Spleen (tissue), 11 donors: Measurements from ENCODE around the gene RPS17. TPM values are rescaled to one million over a fixed set of nuclear protein-coding genes. Genes with fewer than 3 reads are reported as not detected.

Experiments
- DNase-seq: peaks from one replicate; pipeline ENCODE4 v3.0.0-alpha.2; 2020
- H3K27ac ChIP-seq, 8 donors: fragments of 200-600 bp; sonication (generic) in 7 of 8; 1 replicate in 4 of 8; 2 replicates in 4 of 8; pipeline versions ENCODE4 v1.5.0 to v1.8.0; 2016 to 2021; ENCODE audit warnings: inconsistent platforms in 4 of 8, mild to moderate bottlenecking in 4 of 8, moderate library complexity in 1 of 8
- H3K27me3 ChIP-seq, 7 donors: fragments of 200-600 bp; sonication (generic) in 6 of 7; replicated peaks in 1 of 7; 1 replicate in 4 of 7; 2 replicates in 3 of 7; pipeline versions ENCODE4 v1.5.0 to v1.8.0; 2016 to 2021; ENCODE audit warnings: inconsistent platforms in 3 of 7, mild to moderate bottlenecking in 1 of 7
- H3K36me3 ChIP-seq, 6 donors: fragments of 200-600 bp; sonication (generic) in 5 of 6; 1 replicate in 4 of 6; 2 replicates in 2 of 6; pipeline versions ENCODE4 v1.5.0 to v1.8.0; 2016 to 2021; ENCODE audit warnings: inconsistent platforms in 2 of 6
- H3K4me1 ChIP-seq, 6 donors: fragments of 200-600 bp; sonication (generic) in 5 of 6; 1 replicate in 3 of 6; 2 replicates in 3 of 6; pipeline versions ENCODE4 v1.5.0 to v1.8.0; 2016 to 2021; ENCODE audit warnings: inconsistent platforms in 3 of 6
- H3K4me3 ChIP-seq, 8 donors: fragments of 200-600 bp; sonication (generic) in 7 of 8; 1 replicate in 4 of 8; 2 replicates in 4 of 8; pipeline versions ENCODE4 v1.5.0 to v1.8.0; 2016 to 2021; ENCODE audit warnings: inconsistent platforms in 4 of 8, mild to moderate bottlenecking in 4 of 8, moderate library complexity in 2 of 8
- H3K9me3 ChIP-seq, 8 donors: fragments of 200-600 bp; sonication (generic) in 7 of 8; 1 replicate in 4 of 8; 2 replicates in 4 of 8; pipeline versions ENCODE4 v1.5.0 to v1.8.0; 2016 to 2021; ENCODE audit warnings: inconsistent platforms in 4 of 8
- POLR2A ChIP-seq, 3 donors: fragments of 450-650 bp; IDR thresholded peaks; one replicate each; pipeline ENCODE4 v1.5.1; 2017; ENCODE audit warnings: antibody characterized with exemption in 3 of 3, mild to moderate bottlenecking in 1 of 3
- POLR2AphosphoS5 ChIP-seq, 3 donors: sonication (generic); formaldehyde crosslinking; IDR thresholded peaks; one replicate each; pipeline ENCODE4 v1.5.1; 2017; ENCODE audit warnings: antibody characterized with exemption in 3 of 3
- WGBS, 5 donors: extraction: QIAGEN DNeasy Blood & Tissue Kit in 3 of 5; methylation state at CpG; one replicate each; pipeline versions ENCODE4 v1.1.5 to v1.1.7; 2013 to 2018; 5-methylcytosine and 5-hydroxymethylcytosine counted together
- intact Hi-C: fragments of 100-400 bp; cut with DNase I; formaldehyde crosslinking; loops from one replicate; pipeline ENCODE4 v1.15.0; 2023; ENCODE audit warnings: low total_unique reads
- polyA plus RNA-seq, 3 donors: library from polyadenylated mRNA; stranded (reverse); fragments of 200-250 nt; gene quantifications; one replicate each; pipeline ENCODE4 v1.2.1, GENCODE V29; 2013
- total RNA-seq, 7 donors: library from RNA; depleted of rRNA in 3 of 7; stranded (reverse); fragments of >200 nt in 3 of 7; fragmentation: NEBNext Ultra II Directional in 4 of 7; extraction: Animal tissue kit (Norgen Biotek cat#: 25700) in 4 of 7; gene quantifications; one replicate each; pipeline versions ENCODE4 v1.1.0 to v1.2.1, GENCODE V29; 2016 to 2021
- TF ChIP-seq, protein P1 (sequence below), 11 experiments: fragments of 200-600 bp in 7 of 11; fragments of 450-650 bp in 4 of 11; sonication (generic) in 4 of 11; IDR thresholded peaks in 8 of 11; conservative IDR thresholded peaks in 3 of 11; 1 replicate in 7 of 11; 2 replicates in 4 of 11; pipeline versions ENCODE4 v1.4.0 to v1.8.0; 2016 to 2021; ENCODE audit warnings: antibody characterized with exemption in 11 of 11, inconsistent platforms in 4 of 11, mild to moderate bottlenecking in 1 of 11
- donor health status: healthy with polysubstance abuse.
- donor health status: DM: no; HTN: no; CAD: no; lungs with moderate emphysema.
- donor health status: DM: no; HTN: no; CAD: no.
- donor health status: Bipolar disorder and iron deficiency.
- donor health status: healthy.
- donor health status: DM: no; HTN: no; CAD: no.
- donor health status: DM: yes; HTN: yes; CAD: no.

RPS17 gene
- total and polyA plus RNA-seq, 10 donors = 1,089 to 9,274 (median 1,579) TPM

DNA sequence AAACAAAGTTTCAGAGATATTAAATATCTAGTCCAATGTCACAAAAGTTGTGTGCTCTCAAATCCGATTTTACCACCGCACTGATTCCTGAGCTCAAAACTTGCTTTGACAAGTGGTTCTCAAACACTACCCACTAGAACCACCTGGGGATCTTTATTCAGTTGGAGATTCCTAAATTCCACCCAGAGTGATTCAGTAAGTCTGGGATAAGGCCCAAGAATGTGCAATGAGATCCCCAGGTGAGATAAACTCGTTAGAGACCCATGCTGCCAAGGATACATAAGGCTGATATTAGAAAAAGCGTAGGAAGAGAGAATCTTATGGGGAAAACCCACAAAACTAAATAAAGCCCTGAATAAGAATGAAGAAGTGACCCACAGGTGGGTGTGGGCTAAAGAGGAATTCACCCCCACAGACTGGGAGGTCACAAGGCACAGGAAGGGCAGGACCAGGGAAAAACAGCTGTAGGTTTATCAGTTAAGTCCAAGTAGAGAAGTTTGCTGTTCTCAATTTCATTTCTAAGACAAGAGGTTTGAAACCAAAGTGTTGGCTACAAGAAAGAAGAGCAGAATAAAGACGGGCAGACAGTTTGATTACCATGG is 11.5 kb upstream of the RPS17 start:
- Histone ChIP-seq H3K36me3 (no peaks in the 10 kb centered on the region), H3K27me3 (no peaks in the 10 kb centered on the region), H3K9me3 (no peaks in the 10 kb centered on the region), H3K4me1 (no peaks in the 10 kb centered on the region), H3K4me3 (no peak overlapping the region), H3K27ac (no peak overlapping the region)
- 67 to 80% (median 76%) methylated on average over 5 of the region's 5 CpGs for WGBS, 5 donors
- TF ChIP-seq POLR2A (IDR thresholded peaks at IDR 0.05) = no peak
- intact Hi-C loops = no loop called here
- no peak for DNase-seq

DNA sequence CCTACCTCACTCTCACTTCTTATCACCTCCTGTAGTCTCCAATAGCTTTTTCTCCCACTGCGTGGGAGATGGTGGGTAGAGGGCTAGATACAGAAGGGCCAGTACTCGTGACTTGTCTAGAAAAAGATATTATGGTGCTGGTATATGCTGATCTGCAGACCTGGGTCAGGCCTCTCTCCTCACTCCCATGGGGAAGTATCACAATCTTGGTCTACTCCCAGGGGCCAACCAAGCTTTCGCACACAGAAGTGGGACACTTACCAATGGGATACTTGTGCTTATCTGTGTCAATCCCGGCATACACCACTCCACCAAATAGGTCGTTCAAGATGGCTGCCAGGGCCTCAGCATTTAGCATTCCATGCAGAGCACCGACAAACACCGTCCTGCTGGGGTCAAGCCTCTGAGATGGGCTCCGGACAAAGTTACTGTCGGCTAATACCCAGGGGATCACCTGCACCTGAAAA is 9.0 kb upstream of the RPS17 start:
- peaks cover 0 to 6% (median 0%) of the 10 kb centered on the region in 7 donors for H3K27me3 ChIP-seq
- WGBS, 5 donors = 82 to 95% (median 92%) methylated on average over 9 of the region's 9 CpGs
- no peak for DNase-seq
- intact Hi-C loops = no loop called here
- no peak overlapping the region for H3K27ac ChIP-seq
- no peaks in the 10 kb centered on the region for H3K9me3 ChIP-seq
- TF ChIP-seq POLR2AphosphoS5 (IDR thresholded peaks at IDR 0.05) = no peak
- TF ChIP-seq, protein P1, sequence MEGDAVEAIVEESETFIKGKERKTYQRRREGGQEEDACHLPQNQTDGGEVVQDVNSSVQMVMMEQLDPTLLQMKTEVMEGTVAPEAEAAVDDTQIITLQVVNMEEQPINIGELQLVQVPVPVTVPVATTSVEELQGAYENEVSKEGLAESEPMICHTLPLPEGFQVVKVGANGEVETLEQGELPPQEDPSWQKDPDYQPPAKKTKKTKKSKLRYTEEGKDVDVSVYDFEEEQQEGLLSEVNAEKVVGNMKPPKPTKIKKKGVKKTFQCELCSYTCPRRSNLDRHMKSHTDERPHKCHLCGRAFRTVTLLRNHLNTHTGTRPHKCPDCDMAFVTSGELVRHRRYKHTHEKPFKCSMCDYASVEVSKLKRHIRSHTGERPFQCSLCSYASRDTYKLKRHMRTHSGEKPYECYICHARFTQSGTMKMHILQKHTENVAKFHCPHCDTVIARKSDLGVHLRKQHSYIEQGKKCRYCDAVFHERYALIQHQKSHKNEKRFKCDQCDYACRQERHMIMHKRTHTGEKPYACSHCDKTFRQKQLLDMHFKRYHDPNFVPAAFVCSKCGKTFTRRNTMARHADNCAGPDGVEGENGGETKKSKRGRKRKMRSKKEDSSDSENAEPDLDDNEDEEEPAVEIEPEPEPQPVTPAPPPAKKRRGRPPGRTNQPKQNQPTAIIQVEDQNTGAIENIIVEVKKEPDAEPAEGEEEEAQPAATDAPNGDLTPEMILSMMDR (IDR thresholded peaks at IDR 0.05 in 8 of 11, conservative IDR thresholded peaks at IDR 0.05 in 3 of 11) = no peak
- H3K4me3 ChIP-seq = no peak overlapping the region
- H3K36me3 ChIP-seq = no peaks in the 10 kb centered on the region
- H3K4me1 ChIP-seq = no peaks in the 10 kb centered on the region

DNA sequence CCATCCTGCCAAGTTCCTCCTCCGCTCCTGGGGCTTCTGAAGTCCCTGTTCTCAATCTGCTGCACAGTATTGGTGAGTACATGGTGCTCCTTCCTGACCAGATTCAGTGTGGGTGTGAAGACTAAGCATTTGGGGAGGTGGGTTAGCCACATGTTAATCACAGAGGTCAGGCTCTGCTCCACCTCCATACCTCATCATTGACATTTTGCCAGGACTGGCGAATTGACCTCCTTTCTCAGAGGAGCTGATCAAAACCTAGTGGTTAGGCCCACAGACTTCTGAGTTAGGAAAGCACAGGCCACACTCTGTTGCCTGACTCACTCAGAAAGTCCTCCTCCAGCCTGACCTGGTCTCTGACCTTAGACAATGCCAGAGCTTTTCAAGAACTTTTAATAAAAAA is 8.4 kb upstream of the RPS17 start:
- Histone ChIP-seq H3K4me3 (no peak overlapping the region), H3K27me3 (peaks cover 0 to 6% (median 0%) of the 10 kb centered on the region in 7 donors), H3K9me3 (no peaks in the 10 kb centered on the region), H3K27ac (no peak overlapping the region), H3K36me3 (no peaks in the 10 kb centered on the region), H3K4me1 (no peaks in the 10 kb centered on the region)
- intact Hi-C loops = no loop called here
- 76 to 92% (median 88%) methylated on average over 1 to 2 of the region's 2 CpGs for WGBS, 5 donors
- DNase-seq = no peak
- no peak for TF ChIP-seq POLR2A (IDR thresholded peaks at IDR 0.05)
- TF ChIP-seq POLR2AphosphoS5 (IDR thresholded peaks at IDR 0.05) = no peak
- TF ChIP-seq, protein P1 (IDR thresholded peaks at IDR 0.05 in 8 of 11, conservative IDR thresholded peaks at IDR 0.05 in 3 of 11) = no peak

DNA sequence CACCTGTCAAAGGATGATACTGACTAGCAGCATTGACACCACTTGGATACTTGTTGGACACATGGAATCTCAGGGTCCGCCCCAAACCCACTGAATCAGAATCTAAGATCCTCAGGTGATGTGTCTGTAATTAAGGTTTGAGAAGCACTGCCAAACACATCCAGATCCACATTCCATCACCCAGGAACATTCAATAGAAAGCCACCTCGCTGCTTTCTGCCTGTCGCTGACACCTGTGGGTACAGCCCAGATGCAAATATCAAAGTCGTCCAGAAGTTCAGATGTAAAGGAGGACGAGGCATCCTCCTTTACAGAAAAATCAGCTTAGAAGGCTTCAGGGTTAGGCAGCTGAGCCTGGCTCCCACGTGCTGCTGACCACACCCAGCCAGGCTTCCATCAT is 5.2 kb upstream of the RPS17 start:
- WGBS, 5 donors = 76 to 84% (median 80%) methylated on average over 6 of the region's 6 CpGs
- intact Hi-C loops = no loop called here

More for the DNA sequence above, 5.2 kb upstream of the RPS17 start:
- Histone ChIP-seq H3K4me3 (no peak overlapping the region), H3K9me3 (no peaks in the 10 kb centered on the region), H3K27me3 (peaks cover 0 to 6% (median 0%) of the 10 kb centered on the region in 7 donors), H3K27ac (no peak overlapping the region), H3K36me3 (no peaks in the 10 kb centered on the region), H3K4me1 (peaks cover 3 to 12% (median 8%) of the 10 kb centered on the region in 6 donors)
- TF ChIP-seq, protein P1 (IDR thresholded peaks at IDR 0.05 in 8 of 11, conservative IDR thresholded peaks at IDR 0.05 in 3 of 11) = no peak
- no peak for TF ChIP-seq POLR2AphosphoS5 (IDR thresholded peaks at IDR 0.05)
- TF ChIP-seq POLR2A (IDR thresholded peaks at IDR 0.05) = no peak
- DNase-seq = no peak
